ENCODE results near the gene DNAAF3. TPM values are rescaled to one million over a fixed set of nuclear protein-coding genes. Genes with fewer than 3 reads are reported as not detected.
A peak's percentile ranks its signal among the peaks of the same experiment; 100 is the strongest.
"Not testable (repeated sequence)": the region's sequence is repeated elsewhere in the genome, so short reads cannot be mapped to it uniquely, and the experiment has no call there.

Gene DNAAF3
- total RNA-seq, result 1 to 10 TPM in 1 of 2 donors, under 1 TPM in 1; 0.79 to 2.6 TPM
- long read RNA-seq, result 0 reads

GRCh38 chr19:55166530-55167268 is at the start of gene DNAAF3:
DNAAF3 (minus strand) TSS chr19:55166613; CDS start chr19:55166413, 200 bp downstream.
- intact Hi-C loops (cut with DNase I, micrococcal nuclease), result no loop called here
- DNase-seq (peak; percentile 93 to 94), ATAC-seq (peak; percentile 97)

GRCh38 chr19:55213547-55213946 is 47.1 kb upstream of the DNAAF3 start:
- ATAC-seq (no peak), DNase-seq (no peak)
- intact Hi-C loops (cut with DNase I, micrococcal nuclease), result no loop called here

GRCh38 chr19:55212447-55212846 is 46.0 kb upstream of the DNAAF3 start:
- ATAC-seq (peak; percentile 27), DNase-seq (peak in 1 of 2 donors; percentile 80)
- intact Hi-C loops (cut with DNase I, micrococcal nuclease), result no loop called here

- DNase-seq, result no peak
- ATAC-seq, result peak; percentile 2
- intact Hi-C loops (cut with DNase I, micrococcal nuclease), result no loop called here
Observed at GRCh38 chr19:55209693-55210472, 43.5 kb upstream of the DNAAF3 start.

GRCh38 chr19:55208880-55209692 is 42.7 kb upstream of the DNAAF3 start, which contains the start of gene PTPRH:
PTPRH (minus strand) TSS chr19:55209501; CDS start chr19:55209433, 68 bp downstream.
- ATAC-seq (peak; percentile 75), DNase-seq (peak; percentile 79 to 84)
- intact Hi-C loops (cut with DNase I, micrococcal nuclease), result no loop called here

GRCh38 chr19:55206664-55207500 is 40.5 kb upstream of the DNAAF3 start:
- peak; percentile 83 for ATAC-seq
- intact Hi-C loops (cut with DNase I, micrococcal nuclease), result no loop called here
- peak; percentile 87 to 93 for DNase-seq

- DNase-seq; intact Hi-C loops (cut with DNase I, micrococcal nuclease); ATAC-seq: not testable (repeated sequence)
Observed at GRCh38 chr19:55202199-55202598, 35.8 kb upstream of the DNAAF3 start.

- ATAC-seq (no peak), DNase-seq (no peak)
- intact Hi-C loops (cut with DNase I, micrococcal nuclease), result no loop called here
Observed at GRCh38 chr19:55199620-55200204, 33.3 kb upstream of the DNAAF3 start.

- no peak for ATAC-seq
- intact Hi-C loops (cut with DNase I, micrococcal nuclease), result no loop called here
Observed at GRCh38 chr19:55198651-55199050, 32.2 kb upstream of the DNAAF3 start.

GRCh38 chr19:55197528-55197927 is 31.1 kb upstream of the DNAAF3 start:
- no peak for DNase-seq
- intact Hi-C loops (cut with DNase I, micrococcal nuclease), result no loop called here
- ATAC-seq, result peak; percentile 18

More at GRCh38 chr19:55198651-55199050, 32.2 kb upstream of the DNAAF3 start:
- no peak for DNase-seq

- intact Hi-C loops (cut with DNase I, micrococcal nuclease), result no loop called here
- no peak for DNase-seq
- peak; percentile 8 for ATAC-seq
Observed at GRCh38 chr19:55196803-55197202, 30.4 kb upstream of the DNAAF3 start.

- DNase-seq (no peak), ATAC-seq (no peak)
- intact Hi-C loops (cut with DNase I, micrococcal nuclease), result no loop called here
Observed at GRCh38 chr19:55193481-55193880, 27.1 kb upstream of the DNAAF3 start.

- intact Hi-C loops (cut with DNase I, micrococcal nuclease), result no loop called here
- ATAC-seq (peak; percentile 12), DNase-seq (no peak)
Observed at GRCh38 chr19:55189403-55189835, 23.0 kb upstream of the DNAAF3 start.

GRCh38 chr19:55188625-55189024 is 22.2 kb upstream of the DNAAF3 start:
- intact Hi-C loops (cut with DNase I, micrococcal nuclease), result no loop called here
- DNase-seq (no peak), ATAC-seq (peak; percentile 5)

- DNase-seq (no peak), ATAC-seq (peak; percentile 10)
- intact Hi-C loops (cut with DNase I, micrococcal nuclease), result no loop called here
Observed at GRCh38 chr19:55186080-55186479, 19.7 kb upstream of the DNAAF3 start.

GRCh38 chr19:55181740-55182139 is 15.3 kb upstream of the DNAAF3 start:
- ATAC-seq, result no peak
- intact Hi-C loops (cut with DNase I, micrococcal nuclease), result no loop called here

GRCh38 chr19:55179606-55180484 is 13.4 kb upstream of the DNAAF3 start, which contains the start of gene SYT5:
SYT5 (minus strand) TSS chr19:55180289; CDS start chr19:55179041, 1,248 bp downstream.
- intact Hi-C loops (cut with DNase I, micrococcal nuclease), result no loop called here
- DNase-seq (peak in 1 of 2 donors; percentile 71), ATAC-seq (peak; percentile 84)

More at GRCh38 chr19:55181740-55182139, 15.3 kb upstream of the DNAAF3 start:
- DNase-seq, result no peak
